HepG2 (cell line): ENCODE data around the gene HIBADH. TPM values are rescaled to one million over a fixed set of nuclear protein-coding genes. Genes with fewer than 3 reads are reported as not detected.

Experiments used
- ATAC-seq: fragments of 200-7000 bp; cut with Tn5 transposase; 3 replicates; pipeline ENCODE4 v1.9.1; 2020; ENCODE audit warnings: mild to moderate bottlenecking, moderate library complexity
- BruUV-seq: library from RNA; stranded (reverse); fragments of 400-500 nt; replicated peaks from 2 replicates; lab custom pipeline; 2021; lab: Mats Ljungman, UMichigan
- CTCF ChIA-PET: fragments of 300-600 bp; formaldehyde crosslinking; extraction: SDS; loops from one replicate; lab custom pipeline; 2021; ENCODE audit warnings: low total read pairs, inconsistent platforms, low intra/inter-chr PET ratio; lab: Yijun Ruan, JAX
- POLR2A ChIA-PET: fragments of 350-600 bp; sonication (Branson Sonifier 250); formaldehyde crosslinking; loops from one replicate; lab custom pipeline; 2020; ENCODE audit warnings: antibody characterized with exemption, inconsistent platforms; lab: Yijun Ruan, JAX
- DNase-seq: peaks from one replicate; pipeline ENCODE4 v3.0.0-alpha.2; 2015; ENCODE audit warnings: low spot score
- FAIRE-seq: peaks from 3 replicates; lab custom pipeline; 2011; peaks lifted over from hg19 to GRCh38; lab: Jason Lieb, UNC
- H2AFZ ChIP-seq: one replicate; pipeline ENCODE4 v1.6.1; 2011; ENCODE audit warnings: low read length, inconsistent platforms
- H3K27ac ChIP-seq: fragments of 300-600 bp; 3 replicates; pipeline ENCODE4 v1.8.0; 2011; ENCODE audit warnings: mixed run types, mild to moderate bottlenecking, mixed read lengths, low read length, inconsistent platforms; ENCODE audit not compliant: insufficient read depth; ENCODE audit errors: extremely low read length
- H3K27me3 ChIP-seq, 2 experiments: fragments of 200-600 bp in 1 of 2; 2 replicates in 1 of 2; 3 replicates in 1 of 2; pipeline versions ENCODE4 v1.6.0 to v1.8.0; 2011; ENCODE audit warnings: low read length in 2 of 2, mild to moderate bottlenecking in 2 of 2, moderate library complexity in 2 of 2, inconsistent platforms in 1 of 2; ENCODE audit not compliant: insufficient read depth in 2 of 2, control insufficient read depth in 1 of 2
- H3K36me3 ChIP-seq, 2 experiments: fragments of 200-600 bp in 1 of 2; replicated peaks in 1 of 2; 2 replicates in 1 of 2; 3 replicates in 1 of 2; pipeline versions ENCODE4 v1.5.1 to v1.8.0; 2011; ENCODE audit warnings: low read length in 2 of 2, inconsistent platforms in 1 of 2; ENCODE audit not compliant: insufficient read depth in 2 of 2, control insufficient read depth in 1 of 2
- H3K4me1 ChIP-seq: 2 replicates; pipeline ENCODE4 v1.5.1; 2012; ENCODE audit warnings: low read length, inconsistent platforms; ENCODE audit not compliant: insufficient read depth
- H3K4me2 ChIP-seq: 2 replicates; pipeline ENCODE4 v1.6.0; 2011; ENCODE audit warnings: low read depth, low read length, inconsistent platforms
- H3K4me3 ChIP-seq, 3 experiments: fragments of 200-600 bp in 1 of 3; sonication (generic), shearing (Covaris generic) in 1 of 3; replicated peaks in 1 of 3; 2 replicates each; pipeline ENCODE4 v1.5.1; 2011 to 2016; ENCODE audit warnings: low read length in 3 of 3, inconsistent platforms in 2 of 3, low read depth in 2 of 3, mild to moderate bottlenecking in 2 of 3, control low read depth in 1 of 3, mixed read lengths in 1 of 3; ENCODE audit not compliant: insufficient read depth in 1 of 3
- H3K79me2 ChIP-seq: one replicate; pipeline ENCODE4 v1.6.1; 2011; ENCODE audit warnings: low read length, inconsistent platforms; ENCODE audit not compliant: insufficient read depth
- H3K9ac ChIP-seq: 2 replicates; pipeline ENCODE4 v1.6.0; 2011; ENCODE audit warnings: mild to moderate bottlenecking, low read depth, low read length, inconsistent platforms; ENCODE audit not compliant: insufficient read depth
- H3K9me3 ChIP-seq: 2 replicates; pipeline ENCODE4 v1.5.1; 2012; ENCODE audit warnings: mild to moderate bottlenecking, low read length
- H4K20me1 ChIP-seq: 2 replicates; pipeline ENCODE4 v1.6.0; 2011; ENCODE audit warnings: inconsistent platforms, mild to moderate bottlenecking, low read length, moderate library complexity; ENCODE audit not compliant: insufficient read depth
- DMAP1 ChIP-seq: IDR thresholded peaks from 2 replicates; pipeline ENCODE4 v1.6.1; 2016
- ELK4 ChIP-seq: sonication (generic); formaldehyde crosslinking; IDR thresholded peaks from 2 replicates; pipeline ENCODE4 v1.9.0; 2021; ENCODE audit warnings: missing genetic modification reagents, borderline replicate concordance
- HCFC1 ChIP-seq: fragments of 150-350 bp; IDR thresholded peaks from 2 replicates; pipeline ENCODE4 v1.6.1; 2014; ENCODE audit warnings: low read depth, low read length
- HMG20B ChIP-seq: conservative IDR thresholded peaks from 2 replicates; pipeline ENCODE4 v1.6.1; 2016; ENCODE audit warnings: missing genetic modification reagents, missing compliant biosample characterization
- KAT8 ChIP-seq: IDR thresholded peaks from 2 replicates; pipeline ENCODE4 v1.6.1; 2016; ENCODE audit warnings: missing genetic modification reagents, missing compliant biosample characterization
- NONO ChIP-seq, 2 experiments: fragments of 450-650 bp in 1 of 2; sonication (generic) in 1 of 2; formaldehyde crosslinking in 1 of 2; IDR thresholded peaks in 1 of 2; conservative IDR thresholded peaks in 1 of 2; 2 replicates each; pipeline versions ENCODE4 v1.6.1 to v1.8.0; 2017 to 2022; ENCODE audit warnings: mild to moderate bottlenecking in 1 of 2, missing genetic modification reagents in 1 of 2, moderate library complexity in 1 of 2
- RERE ChIP-seq: IDR thresholded peaks from 2 replicates; pipeline ENCODE4 v1.6.1; 2016; ENCODE audit warnings: low read depth, missing genetic modification reagents, missing compliant biosample characterization
- SMAD3 ChIP-seq: sonication (generic); formaldehyde crosslinking; IDR thresholded peaks from 2 replicates; pipeline ENCODE4 v1.4.0; 2020; ENCODE audit warnings: missing genetic modification reagents
- SMYD3 ChIP-seq: sonication (generic); formaldehyde crosslinking; IDR thresholded peaks from 2 replicates; pipeline ENCODE4 v1.8.1; 2023; ENCODE audit warnings: mild to moderate bottlenecking, missing genetic modification reagents
- ZNF574 ChIP-seq: sonication (generic); formaldehyde crosslinking; IDR thresholded peaks from 2 replicates; pipeline ENCODE4 v1.4.0; 2020; ENCODE audit warnings: missing genetic modification reagents
- WGBS: methylation state at CpG from one replicate; pipeline ENCODE4 v1.1.6; 2017; ENCODE audit warnings: low lambda C conversion rate; 5-methylcytosine and 5-hydroxymethylcytosine counted together
- in situ Hi-C: cut with HindIII; loops from 2 replicates; pipeline ENCODE4 v1.10.0; 2017; ENCODE audit warnings: low pct_unique_long_range_greater_than_20kb; ENCODE audit not compliant: extremely low pct_ligation_motif_present
- intact Hi-C: fragments of 100-400 bp; cut with micrococcal nuclease; formaldehyde crosslinking; loops from one replicate; pipeline ENCODE4 v1.10.0; 2022; ENCODE audit not compliant: unreplicated experiment
- polyA plus RNA-seq, 8 experiments: library from polyadenylated mRNA; depleted of rRNA in 3 of 8; stranded (reverse) in 7 of 8; unstranded in 1 of 8; fragments of >200 nt; fragmentation: Illumina TruSeq in 4 of 8; extraction: Trizol in 4 of 8; gene quantifications; 2 replicates each; pipeline versions ENCODE4 v1.2.1 to v1.2.3, GENCODE V29; 2011 to 2016; ENCODE audit warnings: low read depth in 4 of 8, missing spikeins in 1 of 8, mixed read lengths in 1 of 8; ENCODE audit not compliant: insufficient read depth in 1 of 8
- total RNA-seq, 5 experiments: library from RNA; depleted of rRNA; stranded (reverse); fragments of >200 nt; fragmentation: Illumina TruSeq; extraction: Trizol; gene quantifications; 2 replicates each; pipeline ENCODE4 v1.2.3, GENCODE V29; 2016; ENCODE audit warnings: low read depth in 1 of 5

HIBADH gene
- total and polyA plus RNA-seq, 2 of the 13 experiments (the other 11 are each of a cell fraction or from before 2014, with no cell fraction given): 49.9 to 59.5 TPM

GRCh38 chr7:27533652-27534081 lies 129.0 kb downstream of the HIBADH start (continued):
- TF ChIP-seq NONO (IDR thresholded peaks at IDR 0.05): no peak
- TF ChIP-seq NONO (CRISPR knock-in tag; conservative IDR thresholded peaks at IDR 0.05): no peak
- no peak for TF ChIP-seq ZNF574 (CRISPR knock-in tag)
- no peak for TF ChIP-seq HMG20B
- no peak for TF ChIP-seq SMYD3 (CRISPR knock-in tag)

- CTCF ChIA-PET: no interaction called here
- POLR2A ChIA-PET: no interaction called here
- no peak for TF ChIP-seq RERE
- no peak for TF ChIP-seq HCFC1
- no peak for TF ChIP-seq DMAP1 (CRISPR knock-in tag)
- TF ChIP-seq SMAD3 (CRISPR knock-in tag): no peak
- no peak for TF ChIP-seq KAT8
- no peak for TF ChIP-seq ELK4
Measured at GRCh38 chr7:27532314-27532713, 130.4 kb downstream of the HIBADH start.

More at GRCh38 chr7:27532314-27532713, 130.4 kb downstream of the HIBADH start:
- Histone ChIP-seq H3K4me2 (no peak overlapping the region), H3K9ac (no peak overlapping the region), H3K27me3 (no peaks in the 10 kb centered on the region), H3K4me3 (no peak overlapping the region), H3K4me1 (no peaks in the 10 kb centered on the region), H3K79me2 (no peaks in the 10 kb centered on the region), H4K20me1 (no peaks in the 10 kb centered on the region), H2AFZ (no peak overlapping the region), H3K27ac (no peak overlapping the region), H3K36me3 (peaks cover 4 to 23% of the 10 kb centered on the region in 2 experiments), H3K9me3 (no peaks in the 10 kb centered on the region)
- ATAC-seq: no peak
- in situ Hi-C loops: no loop called here
- BruUV-seq: no TSS peak
- intact Hi-C loops: no loop called here
- no peak for DNase-seq
- FAIRE-seq: no peak
- 92% methylated on average over 1 of the region's 1 CpG for WGBS
